ENCODE measurements around the gene DNASE1.

The DNASE1 gene

GRCh38 chr16:3698941-3699340 is 44.5 kb downstream of the DNASE1 start:
- no peak for TF ChIP-seq JUND (IDR thresholded peaks at IDR 0.05; ENCODE audit: low read depth)
- no peak for DNase-seq (ENCODE audit: low read depth in 1 of 2, low spot score in 1 of 2)
- in situ Hi-C loops (cut with HindIII; ENCODE audit: low pct_unique_long_range_greater_than_20kb, low sequenced_read_pairs): no loop called here

- DNase-seq (ENCODE audit: low read depth in 1 of 2, low spot score in 1 of 2): no peak
- no peak for TF ChIP-seq JUND (IDR thresholded peaks at IDR 0.05; ENCODE audit: low read depth)
- in situ Hi-C loops (cut with HindIII; ENCODE audit: low pct_unique_long_range_greater_than_20kb, low sequenced_read_pairs): no loop called here
Measured at GRCh38 chr16:3701531-3701930, 47.0 kb downstream of the DNASE1 start.

- in situ Hi-C loops (cut with HindIII; ENCODE audit: low pct_unique_long_range_greater_than_20kb, low sequenced_read_pairs): no loop called here
- DNase-seq (ENCODE audit: low read depth in 1 of 2, low spot score in 1 of 2): no peak
- no peak for TF ChIP-seq JUND (IDR thresholded peaks at IDR 0.05; ENCODE audit: low read depth)
Measured at GRCh38 chr16:3702082-3702481, 47.6 kb downstream of the DNASE1 start.

- no peak for TF ChIP-seq JUND (IDR thresholded peaks at IDR 0.05; ENCODE audit: low read depth)
- peak in 1 of 2 experiments; percentile 51 for DNase-seq (ENCODE audit: low read depth in 1 of 2, low spot score in 1 of 2)
- in situ Hi-C loops (cut with HindIII; ENCODE audit: low pct_unique_long_range_greater_than_20kb, low sequenced_read_pairs): no loop called here
Measured at GRCh38 chr16:3706253-3707012, 51.9 kb downstream of the DNASE1 start.

Measured in T47D (cell line).